Renal pelvis (tissue), 4 donors: ENCODE results near the gene PRDX5. TPM values are rescaled to one million over a fixed set of nuclear protein-coding genes. Genes with fewer than 3 reads are reported as not detected.

Experiments
- DNase-seq: peaks from one replicate; pipeline ENCODE4 v3.0.0-alpha.2; 2013
- polyA plus RNA-seq, 3 donors: library from polyadenylated mRNA; unstranded; fragments of 120-200 nt; gene quantifications; one replicate each; pipeline ENCODE4 v1.2.1, GENCODE V29; 2013; ENCODE audit not compliant: insufficient read length in 3 of 3

The PRDX5 gene
- polyA plus RNA-seq, 3 donors = 205 to 244 (median 225) TPM

DNA sequence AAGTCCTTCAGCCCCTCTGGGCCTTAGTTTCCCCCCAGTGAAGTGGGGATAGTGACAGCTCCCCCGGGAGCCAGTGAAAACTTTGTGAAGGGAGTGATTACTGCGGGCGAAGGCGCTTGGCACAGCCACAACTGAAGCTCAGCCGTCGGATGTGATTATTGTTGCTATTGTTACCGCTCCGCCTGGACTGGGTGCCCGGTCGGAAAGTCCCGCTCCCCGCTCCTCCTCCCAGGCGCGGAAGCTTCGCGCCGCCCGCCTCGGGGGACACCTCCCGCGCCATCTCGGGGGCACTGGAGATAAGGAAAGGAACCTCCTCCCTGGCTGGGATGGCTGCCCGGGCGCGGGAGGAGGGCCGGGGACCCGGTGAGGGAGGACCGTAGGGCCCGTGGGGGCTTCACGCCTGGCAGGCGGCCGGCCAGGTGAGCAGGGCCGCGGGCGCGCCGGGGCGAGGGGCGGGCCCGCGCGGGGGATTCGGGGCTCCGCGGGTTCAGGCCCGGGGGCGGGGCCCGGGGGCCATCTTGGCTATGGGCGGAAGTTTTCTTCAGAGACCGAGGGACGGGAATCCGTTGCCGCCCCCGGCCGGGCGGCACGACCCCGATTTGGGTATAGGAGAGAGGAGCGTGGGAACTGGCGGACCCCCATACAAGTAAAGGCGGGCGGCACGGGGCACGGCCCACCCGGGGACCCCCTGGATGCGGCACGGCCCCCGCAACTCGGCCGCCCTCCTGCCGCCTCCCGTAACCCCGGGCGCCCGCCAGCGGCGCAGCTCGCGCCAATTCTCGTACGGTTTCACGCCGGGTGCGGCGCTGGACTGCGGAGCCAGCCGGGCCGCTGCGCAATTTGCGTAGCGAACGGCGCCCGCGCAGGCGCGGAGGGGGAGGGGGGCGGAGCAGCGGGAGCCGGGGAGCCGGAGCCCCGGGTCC, 32.7 kb upstream of the PRDX5 start, which contains the start of gene GPR137:
Gene GPR137, plus strand, starts transcription at position 887 of the 923 bp plus-strand sequence. CDS start 677 bp downstream, outside the sequence.
- DNase-seq = peak; percentile 80

GRCh38 chr11:64285885-64286800, 31.8 kb upstream of the PRDX5 start:
- DNase-seq = no peak

DNA sequence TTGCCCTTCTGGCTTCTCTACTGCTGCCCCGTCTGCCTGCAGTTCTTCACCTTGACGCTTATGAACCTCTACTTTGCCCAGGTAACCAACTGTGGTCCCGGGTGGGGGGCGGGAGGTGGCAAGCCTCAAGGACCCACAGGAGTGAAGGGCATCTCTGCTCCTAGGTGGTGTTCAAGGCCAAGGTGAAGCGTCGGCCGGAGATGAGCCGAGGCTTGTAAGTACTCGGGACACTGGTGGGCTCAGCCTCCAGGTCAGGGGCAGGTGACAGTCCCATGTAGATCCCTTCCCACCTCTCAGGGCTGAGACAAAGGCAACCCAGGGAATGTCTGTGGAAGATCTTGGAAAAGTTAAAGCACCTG, 31.1 kb upstream of the PRDX5 start:
- no peak for DNase-seq

DNA sequence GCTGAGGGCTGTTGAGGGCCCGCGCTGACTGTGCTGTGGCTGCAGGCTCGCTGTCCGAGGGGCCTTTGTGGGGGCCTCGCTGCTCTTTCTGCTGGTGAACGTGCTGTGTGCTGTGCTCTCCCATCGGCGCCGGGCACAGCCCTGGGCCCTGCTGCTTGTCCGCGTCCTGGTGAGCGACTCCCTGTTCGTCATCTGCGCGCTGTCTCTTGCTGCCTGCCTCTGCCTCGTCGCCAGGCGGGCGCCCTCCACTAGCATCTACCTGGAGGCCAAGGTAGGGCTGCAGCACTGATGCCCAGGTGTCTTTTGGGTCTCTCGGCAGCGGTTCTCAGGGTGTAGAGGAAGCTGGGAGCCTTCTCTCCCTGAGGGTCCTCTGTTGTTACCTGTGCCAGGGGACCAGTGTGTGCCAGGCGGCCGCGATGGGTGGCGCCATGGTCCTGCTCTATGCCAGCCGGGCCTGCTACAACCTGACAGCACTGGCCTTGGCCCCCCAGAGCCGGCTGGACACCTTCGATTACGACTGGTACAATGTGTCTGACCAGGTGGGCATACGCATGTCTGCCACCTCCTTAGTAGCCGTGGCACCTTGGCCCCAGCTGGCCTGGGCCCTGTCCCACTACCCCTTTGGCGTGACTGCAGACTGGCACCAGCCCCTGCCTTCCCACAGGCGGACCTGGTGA, 30.1 kb upstream of the PRDX5 start:
- no peak for DNase-seq

DNA sequence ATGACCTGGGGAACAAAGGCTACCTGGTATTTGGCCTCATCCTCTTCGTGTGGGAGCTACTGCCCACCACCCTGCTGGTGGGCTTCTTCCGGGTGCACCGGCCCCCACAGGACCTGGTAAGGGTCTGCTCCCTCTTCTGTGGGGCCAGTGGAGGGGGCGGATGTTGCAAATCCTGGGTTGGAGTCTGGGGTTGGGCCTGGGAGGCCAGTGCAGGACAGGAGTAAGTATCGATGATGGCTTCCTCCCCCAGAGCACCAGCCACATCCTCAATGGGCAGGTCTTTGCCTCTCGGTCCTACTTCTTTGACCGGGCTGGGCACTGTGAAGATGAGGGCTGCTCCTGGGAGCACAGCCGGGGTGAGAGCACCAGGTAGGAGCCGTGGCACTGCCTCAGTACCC, 29.6 kb upstream of the PRDX5 start:
- no peak for DNase-seq

DNA sequence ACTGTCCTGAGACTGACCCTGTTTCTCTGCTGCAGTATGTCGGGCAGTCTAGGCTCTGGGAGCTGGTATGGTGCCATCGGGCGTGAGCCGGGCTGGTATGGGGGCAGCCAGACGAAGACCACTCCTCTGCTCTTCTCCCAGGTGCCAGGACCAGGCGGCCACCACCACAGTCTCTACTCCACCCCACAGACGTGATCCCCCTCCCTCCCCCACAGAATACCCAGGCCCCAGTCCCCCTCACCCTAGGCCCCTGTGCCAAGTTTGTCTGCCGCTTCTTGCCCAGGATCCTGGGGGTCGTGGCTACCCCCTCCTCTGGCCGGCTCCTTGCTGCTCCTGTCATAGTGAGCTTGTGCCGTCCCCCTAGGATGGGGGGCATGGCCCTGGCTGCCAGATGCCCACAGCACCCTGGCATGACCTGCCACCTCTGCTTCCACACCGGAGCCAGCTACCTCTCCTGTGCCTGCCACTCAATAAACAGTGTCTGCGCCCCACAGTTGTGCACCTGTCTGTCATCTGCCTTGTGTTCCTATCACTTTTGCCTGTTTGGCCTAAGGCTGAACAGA, 28.8 kb upstream of the PRDX5 start:
- DNase-seq = no peak

- no peak for DNase-seq
Observed at GRCh38 chr11:64290352-64291261, 27.3 kb upstream of the PRDX5 start.

- DNase-seq = no peak
Observed at GRCh38 chr11:64291262-64291751, 26.6 kb upstream of the PRDX5 start, which contains the start of gene KCNK4. KCNK4 (plus strand) TSS chr11:64291302; CDS start chr11:64293019, 1,717 bp downstream.

DNA sequence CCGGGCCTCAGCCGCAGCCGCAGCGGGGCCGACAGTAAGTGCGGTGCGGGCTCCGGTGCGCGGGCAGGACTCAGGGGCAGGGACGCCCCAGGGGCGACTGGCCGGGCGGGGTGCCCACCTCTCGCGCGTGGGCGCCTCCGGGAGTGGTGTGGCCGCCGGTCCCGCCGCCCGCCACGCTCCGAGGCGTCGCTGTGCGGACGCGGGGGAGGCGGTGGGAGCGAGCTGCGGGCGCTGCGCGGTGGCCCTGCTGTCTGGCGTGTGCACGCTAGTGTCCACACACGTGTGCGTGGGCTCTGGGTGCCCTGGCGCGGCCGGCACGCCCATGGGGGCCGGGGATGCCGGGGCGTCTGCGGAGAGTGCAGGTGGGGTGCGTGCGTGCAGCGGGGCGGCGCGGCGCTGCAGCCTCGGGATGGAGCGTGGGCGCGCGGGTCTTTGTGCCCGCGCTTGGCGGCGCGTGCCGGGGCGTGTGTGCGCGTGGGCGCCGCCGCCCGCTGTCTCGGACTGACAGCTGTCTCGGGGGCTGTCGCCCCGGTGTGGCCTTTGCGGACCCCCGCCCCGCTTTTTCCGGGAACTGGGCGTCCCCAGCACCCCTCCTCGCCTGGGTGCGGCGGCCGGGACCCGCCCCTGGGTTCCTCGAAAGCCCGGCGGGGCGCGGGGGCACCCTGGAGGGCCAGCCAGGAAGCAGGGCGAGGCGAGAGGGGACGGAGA, 26.0 kb upstream of the PRDX5 start:
- DNase-seq = no peak

DNA sequence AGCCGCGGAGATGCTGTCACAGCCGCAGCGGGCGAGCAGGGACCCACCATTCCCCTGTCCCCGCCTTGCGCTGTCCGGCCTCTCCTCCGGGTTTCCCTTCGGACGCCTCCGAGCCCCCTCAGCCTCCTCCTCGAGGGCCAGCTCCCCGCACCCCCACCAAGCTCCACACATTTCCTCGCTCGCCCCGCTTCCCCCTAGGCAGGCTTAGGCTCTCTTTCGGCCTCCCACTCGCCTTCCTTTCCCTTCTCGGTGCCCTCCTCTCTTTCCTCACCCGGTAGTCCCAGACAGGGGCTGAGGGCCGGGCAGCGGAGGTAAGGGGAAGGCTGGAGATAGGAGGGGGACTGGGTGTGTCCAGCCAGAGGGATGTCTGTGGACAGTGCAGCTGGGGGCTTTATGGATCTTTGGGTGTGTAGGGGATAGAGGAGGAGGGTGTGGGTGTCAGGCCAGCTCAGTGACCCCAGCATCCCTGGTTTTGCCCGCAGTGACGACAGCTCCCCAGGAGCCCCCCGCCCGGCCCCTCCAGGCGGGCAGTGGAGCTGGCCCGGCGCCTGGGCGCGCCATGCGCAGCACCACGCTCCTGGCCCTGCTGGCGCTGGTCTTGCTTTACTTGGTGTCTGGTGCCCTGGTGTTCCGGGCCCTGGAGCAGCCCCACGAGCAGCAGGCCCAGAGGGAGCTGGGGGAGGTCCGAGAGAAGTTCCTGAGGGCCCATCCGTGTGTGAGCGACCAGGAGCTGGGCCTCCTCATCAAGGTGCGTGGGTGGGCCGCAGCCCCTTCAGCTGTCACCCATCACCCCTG, 25.3 kb upstream of the PRDX5 start:
- DNase-seq = no peak

DNA sequence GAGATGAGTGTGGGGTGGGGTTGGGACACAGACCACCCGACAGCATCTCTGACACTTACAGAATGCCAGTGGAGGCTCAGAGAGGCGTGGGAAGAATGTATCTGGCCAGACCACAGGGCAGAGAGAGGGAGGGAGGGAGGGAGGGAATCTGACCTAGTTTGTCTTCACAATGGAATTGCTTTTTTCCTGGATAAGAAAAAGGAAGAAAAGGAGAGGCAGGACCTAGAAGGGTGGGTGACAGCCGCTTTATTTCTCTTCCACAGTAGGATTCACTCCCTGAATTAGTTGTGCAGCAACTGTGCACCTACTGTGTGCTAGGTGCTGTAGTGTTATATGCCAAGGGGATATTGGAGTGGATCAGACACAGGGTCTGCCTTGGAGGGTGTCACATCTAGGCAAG, 23.1 kb upstream of the PRDX5 start:
- DNase-seq = no peak

GRCh38 chr11:64295760-64296159, 22.2 kb upstream of the PRDX5 start:
- no peak for DNase-seq

DNA sequence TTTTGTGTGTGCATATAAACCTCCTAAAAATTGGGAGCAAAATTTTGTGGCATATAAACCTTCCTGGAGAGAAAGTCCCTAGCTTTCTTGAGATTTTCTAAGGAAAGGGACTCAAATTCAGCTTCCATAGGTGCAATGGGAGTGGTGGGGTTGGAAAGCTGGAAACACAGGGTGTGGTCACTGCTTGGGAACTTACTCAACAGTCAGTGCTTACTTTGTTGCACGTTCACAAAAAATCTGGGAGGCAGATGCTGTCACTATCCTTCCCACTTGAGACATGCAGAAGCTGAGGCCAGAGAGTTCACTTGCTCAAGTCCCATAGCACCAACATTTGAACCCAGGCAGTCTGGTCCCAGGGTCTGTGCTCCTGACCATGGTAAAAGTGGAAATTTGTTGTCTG, 21.7 kb upstream of the PRDX5 start:
- no peak for DNase-seq

DNA sequence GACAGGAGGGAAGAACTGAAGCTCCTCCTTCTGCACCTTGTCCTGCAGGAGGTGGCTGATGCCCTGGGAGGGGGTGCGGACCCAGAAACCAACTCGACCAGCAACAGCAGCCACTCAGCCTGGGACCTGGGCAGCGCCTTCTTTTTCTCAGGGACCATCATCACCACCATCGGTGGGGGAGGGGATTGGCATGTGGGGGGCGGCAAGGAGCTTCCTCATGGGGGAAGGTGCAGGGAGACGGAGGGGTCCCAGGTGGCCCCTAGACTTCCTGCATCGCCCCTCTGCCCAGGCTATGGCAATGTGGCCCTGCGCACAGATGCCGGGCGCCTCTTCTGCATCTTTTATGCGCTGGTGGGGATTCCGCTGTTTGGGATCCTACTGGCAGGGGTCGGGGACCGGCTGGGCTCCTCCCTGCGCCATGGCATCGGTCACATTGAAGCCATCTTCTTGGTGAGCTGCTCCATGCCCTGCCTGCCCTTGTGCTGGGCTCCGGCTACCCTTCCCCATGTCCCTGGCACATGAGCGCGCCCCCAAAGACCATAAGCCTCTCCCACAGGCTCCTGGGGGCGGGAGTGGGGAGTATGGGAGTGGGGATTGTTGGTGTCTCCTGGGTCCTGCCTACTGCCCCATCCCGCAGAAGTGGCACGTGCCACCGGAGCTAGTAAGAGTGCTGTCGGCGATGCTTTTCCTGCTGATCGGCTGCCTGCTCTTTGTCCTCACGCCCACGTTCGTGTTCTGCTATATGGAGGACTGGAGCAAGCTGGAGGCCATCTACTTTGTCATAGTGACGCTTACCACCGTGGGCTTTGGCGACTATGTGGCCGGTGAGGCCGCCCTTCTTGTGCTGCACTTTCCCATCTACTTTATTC, 20.9 kb upstream of the PRDX5 start:
- DNase-seq = no peak

DNA sequence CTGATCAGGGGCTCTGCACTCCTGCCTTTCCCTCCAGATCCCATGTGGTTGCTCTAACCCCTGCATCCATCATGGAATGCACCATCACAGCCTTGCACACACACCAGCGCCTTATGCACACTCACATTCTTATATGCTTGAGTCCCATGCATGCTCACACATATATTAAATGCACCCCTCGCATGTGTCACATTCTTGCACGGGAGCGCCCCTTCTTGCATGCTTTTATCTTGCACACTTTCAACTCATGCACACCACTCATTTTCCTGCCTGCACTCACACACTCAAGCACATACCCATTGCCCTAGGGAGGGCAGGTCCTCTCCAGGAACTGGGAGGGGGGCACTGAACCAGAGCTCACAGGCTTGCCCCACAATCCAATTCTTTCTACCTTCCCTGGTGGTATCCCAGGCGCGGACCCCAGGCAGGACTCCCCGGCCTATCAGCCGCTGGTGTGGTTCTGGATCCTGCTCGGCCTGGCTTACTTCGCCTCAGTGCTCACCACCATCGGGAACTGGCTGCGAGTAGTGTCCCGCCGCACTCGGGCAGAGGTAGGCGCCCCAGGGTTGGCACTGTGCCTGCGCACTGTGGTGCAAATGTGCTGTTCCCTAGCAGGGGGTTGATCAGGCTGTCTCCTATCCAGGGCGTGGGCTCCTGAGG, 20.1 kb upstream of the PRDX5 start:
- DNase-seq = no peak

DNA sequence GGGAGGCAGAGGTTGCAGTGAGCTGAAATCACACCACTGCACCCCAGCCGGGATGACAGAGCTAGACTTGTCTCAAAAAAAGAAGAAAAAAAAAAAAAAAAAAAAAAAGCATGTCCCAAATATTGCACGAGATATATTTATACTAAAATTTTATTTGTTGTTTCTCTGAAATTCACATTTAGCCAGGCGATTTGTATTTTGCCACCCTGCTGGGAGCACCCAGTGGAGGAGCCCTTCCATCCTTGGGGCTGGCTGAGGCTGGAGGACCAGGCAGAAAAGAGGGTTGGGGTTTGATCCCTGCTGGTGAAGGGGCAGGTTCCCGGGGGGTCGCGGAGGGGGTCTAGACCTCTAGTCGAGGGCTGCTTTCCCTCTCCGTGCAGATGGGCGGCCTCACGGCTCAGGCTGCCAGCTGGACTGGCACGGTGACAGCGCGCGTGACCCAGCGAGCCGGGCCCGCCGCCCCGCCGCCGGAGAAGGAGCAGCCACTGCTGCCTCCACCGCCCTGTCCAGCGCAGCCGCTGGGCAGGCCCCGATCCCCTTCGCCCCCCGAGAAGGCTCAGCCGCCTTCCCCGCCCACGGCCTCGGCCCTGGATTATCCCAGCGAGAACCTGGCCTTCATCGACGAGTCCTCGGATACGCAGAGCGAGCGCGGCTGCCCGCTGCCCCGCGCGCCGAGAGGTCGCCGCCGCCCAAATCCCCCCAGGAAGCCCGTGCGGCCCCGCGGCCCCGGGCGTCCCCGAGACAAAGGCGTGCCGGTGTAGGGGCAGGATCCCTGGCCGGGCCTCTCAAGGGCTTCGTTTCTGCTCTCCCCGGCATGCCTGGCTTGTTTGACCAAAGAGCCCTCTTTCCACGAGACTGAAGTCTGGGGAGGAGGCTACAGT, 18.7 kb upstream of the PRDX5 start:
- DNase-seq = no peak
